COR-L47 (cell line): ENCODE data around the gene USP53.
"Not testable (repeated sequence)": the region's sequence is repeated elsewhere in the genome, so short reads cannot be mapped to it uniquely, and the experiment has no call there.

Source experiments
- DNase-seq: peaks from one replicate; lab custom pipeline; 2025; lab: John Stamatoyannopoulos, UW

The USP53 gene

DNA sequence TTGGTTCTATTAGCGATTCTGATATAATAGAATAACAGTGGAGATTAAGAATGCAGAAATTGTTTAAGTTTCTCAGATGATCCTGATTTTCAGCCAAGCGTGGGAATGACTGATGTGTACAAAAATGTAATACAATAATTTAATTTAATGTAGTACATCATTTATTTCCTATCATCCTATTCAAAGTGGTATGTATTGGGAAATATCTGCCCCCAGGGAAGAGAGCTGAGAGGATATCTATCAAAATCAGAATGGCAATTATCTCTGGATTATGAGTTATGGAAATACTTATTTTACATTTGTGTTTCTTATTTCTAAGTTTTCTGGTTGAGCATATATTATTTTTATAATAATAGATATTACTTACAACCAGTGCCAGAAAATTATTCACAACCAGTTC, 105.5 kb downstream of the USP53 start:
- DNase-seq: no peak

DNA sequence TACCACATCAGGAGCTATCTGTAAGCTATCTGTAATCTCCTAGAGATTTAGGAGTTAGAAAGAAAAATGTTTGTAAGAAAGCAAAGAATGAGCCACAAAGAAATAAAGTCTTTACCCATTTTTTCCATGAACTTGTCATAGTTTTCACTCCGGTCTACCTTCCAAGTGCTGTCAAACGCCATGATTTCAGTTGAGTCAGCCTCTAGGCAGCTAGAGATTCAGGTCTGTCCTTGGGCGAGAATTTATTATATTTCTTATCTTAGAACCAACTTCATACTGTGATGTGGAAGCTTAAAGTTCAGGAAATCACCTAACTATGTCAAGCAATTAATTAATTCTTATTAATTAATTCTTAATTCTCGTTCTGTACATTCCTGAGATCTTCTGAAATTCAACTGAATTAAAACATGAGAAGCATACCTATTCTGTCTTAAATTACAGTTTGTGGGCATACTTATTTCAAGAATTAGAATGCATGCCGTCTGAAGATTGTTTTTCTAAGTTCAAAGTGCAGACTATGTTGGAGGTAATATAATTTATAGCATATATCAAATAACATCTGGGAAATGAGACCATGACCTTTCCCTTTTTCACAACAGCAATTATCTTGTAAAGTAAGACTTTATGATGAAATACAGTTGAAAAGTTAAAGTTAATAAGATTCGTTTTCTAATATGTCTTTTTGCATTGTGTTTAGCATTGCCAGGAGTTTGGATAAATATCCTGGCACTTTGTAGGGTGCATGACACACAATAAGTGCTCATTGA, 109.6 kb downstream of the USP53 start, which contains the start of gene FABP2:
TSS of gene FABP2 (minus strand) at position 218 of the 767 bp plus-strand sequence. CDS start at position 182, 36 bp downstream.
- no peak for DNase-seq

DNA sequence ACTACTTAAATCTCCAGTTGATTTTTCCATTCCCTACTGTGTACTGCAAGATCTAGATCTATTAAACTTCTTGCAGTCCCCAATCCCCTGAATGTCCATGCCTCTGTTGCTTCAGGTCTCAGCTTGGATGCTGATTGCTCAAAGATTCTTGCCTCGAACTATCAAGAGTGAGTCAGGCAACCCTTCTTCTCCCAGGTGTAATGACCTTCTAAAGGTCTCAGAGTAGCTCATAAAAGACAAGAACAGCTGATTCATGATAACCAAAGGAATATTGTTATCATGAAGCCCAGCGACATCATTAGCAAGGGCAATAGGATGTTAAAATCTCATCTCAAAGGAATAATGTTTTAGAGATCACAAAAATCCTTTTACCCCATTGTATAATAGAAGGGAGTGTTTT, 116.2 kb downstream of the USP53 start:
- DNase-seq: no peak

DNA sequence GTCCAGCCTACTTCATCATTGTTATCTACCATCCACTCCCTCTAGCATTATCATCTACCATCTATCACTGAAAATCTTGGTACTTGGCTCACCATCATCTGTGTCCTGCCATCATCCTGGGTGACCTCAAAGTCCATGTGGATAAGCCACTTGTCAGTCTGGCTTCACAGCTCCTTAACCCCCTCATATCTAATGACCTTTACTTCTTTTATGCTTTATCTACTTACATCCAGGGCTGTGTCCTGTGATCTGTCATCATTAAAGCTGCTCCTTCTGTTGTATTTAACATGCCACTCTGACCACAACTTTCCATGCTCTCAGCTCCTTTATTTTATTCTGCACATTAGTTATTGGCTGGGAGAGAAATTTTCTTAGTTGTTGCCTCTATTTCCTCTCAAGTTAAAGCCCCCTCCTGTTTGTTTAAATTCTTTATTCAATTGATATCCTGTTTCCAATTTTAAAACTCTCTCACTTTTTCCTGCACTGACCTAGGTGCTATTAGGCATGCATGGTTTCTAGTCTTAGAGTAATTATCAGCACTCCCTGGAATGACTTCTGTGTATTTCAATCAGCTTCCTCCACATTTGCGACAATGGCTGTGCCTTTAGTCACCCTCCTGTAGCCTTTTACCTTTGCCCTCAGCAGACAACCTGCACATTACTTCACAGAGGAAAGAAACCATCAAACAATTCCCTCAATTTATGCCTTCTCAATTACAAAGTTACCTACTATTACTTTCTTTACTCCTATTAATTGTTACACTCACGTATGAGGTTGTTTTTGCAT, 117.5 kb downstream of the USP53 start:
- DNase-seq: no peak

DNA sequence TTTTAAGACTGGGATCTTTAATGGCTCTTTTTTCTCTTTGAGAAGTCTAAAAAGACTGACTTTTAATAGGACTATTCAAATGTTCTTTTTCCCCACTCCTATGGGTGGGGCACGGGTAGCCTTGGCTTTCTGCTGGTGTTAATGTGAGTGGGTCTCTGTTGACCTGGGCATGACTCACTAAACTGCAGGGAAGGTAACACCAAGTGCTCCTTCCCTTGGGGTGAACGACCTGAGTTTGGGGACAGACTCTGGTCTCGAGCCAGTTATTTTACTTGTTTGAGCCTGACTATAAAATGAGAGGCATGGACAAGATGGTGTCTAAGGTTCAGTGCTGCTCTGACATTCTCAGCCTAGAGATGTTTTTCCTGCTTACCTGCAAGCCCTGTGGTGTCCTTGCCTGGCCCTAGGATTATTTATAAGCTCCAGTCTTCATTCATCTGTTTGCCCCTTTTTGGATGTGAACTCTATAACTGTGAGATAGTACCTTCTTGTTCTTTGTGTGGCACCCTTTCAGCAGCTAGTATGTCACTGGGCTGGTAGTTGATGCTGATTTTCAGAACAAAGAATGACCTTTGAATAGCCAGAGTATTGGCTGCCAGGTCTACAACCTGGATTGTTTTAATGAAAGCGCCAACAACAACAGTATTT, 123.9 kb downstream of the USP53 start:
- DNase-seq: not testable (repeated sequence)

DNA sequence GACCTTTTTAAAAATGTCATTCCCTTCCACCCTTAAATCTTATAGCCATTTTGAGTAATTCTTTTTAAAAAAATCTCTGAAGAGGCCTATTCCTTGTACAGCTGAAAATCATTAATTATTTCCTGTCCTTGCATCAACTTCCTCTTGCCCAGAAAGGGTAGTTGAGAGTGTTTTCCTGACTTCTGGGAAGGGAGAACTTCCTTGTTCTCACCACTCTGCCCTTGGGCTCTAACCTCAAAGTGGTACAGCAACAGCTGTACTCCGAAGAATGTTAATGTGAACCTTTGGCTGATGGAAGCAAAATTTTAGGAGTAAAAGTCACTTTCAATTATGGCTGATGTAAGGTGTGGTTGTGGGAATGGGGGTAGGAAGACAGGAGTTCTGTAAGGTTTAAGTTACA, 124.5 kb downstream of the USP53 start:
- DNase-seq: no peak

DNA sequence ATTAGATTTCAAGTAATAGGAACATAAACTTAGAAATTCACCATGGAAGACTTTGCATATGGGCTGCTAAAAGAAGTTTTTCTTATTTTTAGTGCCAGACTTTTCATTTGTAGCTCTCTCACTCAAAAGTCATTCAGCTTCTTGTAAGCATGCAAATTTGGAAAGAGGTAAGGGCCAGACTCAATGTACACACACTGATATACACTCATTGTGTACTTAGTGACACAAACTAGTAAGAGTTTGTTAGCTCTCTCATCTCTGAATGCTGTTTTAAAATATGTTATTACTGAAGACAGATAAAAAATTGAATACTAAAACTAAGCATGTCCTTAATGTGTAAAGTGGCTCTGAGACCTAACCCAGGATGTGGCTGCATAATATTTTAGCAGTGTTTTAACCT, 127.4 kb downstream of the USP53 start:
- not testable (repeated sequence) for DNase-seq

DNA sequence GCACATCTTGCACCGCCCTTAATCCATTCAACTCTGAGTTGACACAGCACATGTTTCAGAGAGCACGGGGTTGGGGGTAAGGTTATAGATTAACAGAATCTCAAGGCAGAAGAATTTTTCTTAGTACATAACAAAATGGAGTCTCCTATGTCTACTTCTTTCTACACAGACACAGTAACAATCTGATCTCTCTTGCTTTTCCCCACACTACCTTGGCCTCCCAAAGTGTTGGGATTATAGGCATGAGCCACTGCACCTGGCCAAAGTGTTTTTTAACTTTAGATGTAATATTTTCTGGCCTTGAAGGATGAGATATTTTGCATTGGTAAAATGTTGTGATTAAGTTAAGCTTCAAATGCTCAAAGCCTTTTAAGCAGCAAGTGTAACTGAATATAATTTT, 130.8 kb downstream of the USP53 start:
- not testable (repeated sequence) for DNase-seq
